NB4 (cell line): ENCODE results near the gene JTB.

Experiments used
- DNase-seq: peaks from one replicate; pipeline ENCODE4 v3.0.0; 2010; ENCODE audit warnings: low read depth
- H3K4me3 ChIP-seq: one replicate; pipeline ENCODE4 v1.5.1; 2011; ENCODE audit warnings: mild to moderate bottlenecking, low read depth, low read length, moderate library complexity
- CTCF ChIP-seq: IDR thresholded peaks from one replicate; pipeline ENCODE4 v1.5.1; 2012; ENCODE audit warnings: low read depth, low read length
- MAX ChIP-seq: IDR thresholded peaks from 2 replicates; pipeline ENCODE4 v1.6.1; 2011; ENCODE audit warnings: low read depth, low read length
- MYC ChIP-seq: IDR thresholded peaks from 2 replicates; pipeline ENCODE4 v1.6.1; 2011; ENCODE audit warnings: low read depth, low read length
- POLR2A ChIP-seq: IDR thresholded peaks from 2 replicates; pipeline ENCODE4 v1.6.1; 2011; ENCODE audit warnings: mild to moderate bottlenecking; ENCODE audit not compliant: insufficient read length; ENCODE audit errors: extremely low read depth

Gene JTB

GRCh38 chr1:153938996-153939395 lies 38.5 kb downstream of the JTB start:
- TF ChIP-seq MAX: no peak
- no peak for TF ChIP-seq POLR2A
- TF ChIP-seq CTCF: no peak
- TF ChIP-seq MYC: no peak
- DNase-seq: no peak
- no peak overlapping the region for H3K4me3 ChIP-seq

GRCh38 chr1:153937331-153937730 lies 40.1 kb downstream of the JTB start:
- TF ChIP-seq CTCF (no peak), POLR2A (no peak), MYC (no peak), MAX (no peak)
- DNase-seq: no peak
- no peak overlapping the region for H3K4me3 ChIP-seq

GRCh38 chr1:153936011-153936802 lies 41.3 kb downstream of the JTB start:
- DNase-seq: no peak
- H3K4me3 ChIP-seq: no peak overlapping the region
- TF ChIP-seq MAX: no peak
- no peak for TF ChIP-seq POLR2A
- no peak for TF ChIP-seq CTCF
- no peak for TF ChIP-seq MYC

GRCh38 chr1:153934746-153935145 lies 42.7 kb downstream of the JTB start:
- no peak for DNase-seq
- TF ChIP-seq CTCF (no peak), MAX (no peak), POLR2A (no peak), MYC (no peak)
- no peak overlapping the region for H3K4me3 ChIP-seq

GRCh38 chr1:153933955-153934354 lies 43.5 kb downstream of the JTB start:
- no peak for DNase-seq
- TF ChIP-seq POLR2A: no peak
- no peak for TF ChIP-seq CTCF
- TF ChIP-seq MAX: no peak
- no peak for TF ChIP-seq MYC
- no peak overlapping the region for H3K4me3 ChIP-seq
